Keratinocyte (primary cell): ENCODE data around the gene ALDH7A1. TPM values are rescaled to one million over a fixed set of nuclear protein-coding genes. Genes with fewer than 3 reads are reported as not detected.
"Not testable (repeated sequence)": the region's sequence is repeated elsewhere in the genome, so short reads cannot be mapped to it uniquely, and the experiment has no call there.

ENCODE experiments used
- DNase-seq: peaks from one replicate; pipeline ENCODE4 v3.0.0-alpha.2; 2011; ENCODE audit warnings: low read depth, missing footprints, low spot score
- FAIRE-seq: peaks from 2 replicates; lab custom pipeline; 2011; peaks lifted over from hg19 to GRCh38; lab: Jason Lieb, UNC
- H2AFZ ChIP-seq: 2 replicates; pipeline ENCODE4 v1.6.0; 2012; ENCODE audit warnings: low read length, control low read depth, inconsistent platforms; ENCODE audit not compliant: control insufficient read depth
- H3K27ac ChIP-seq: 2 replicates; pipeline ENCODE4 v1.5.1; 2011; ENCODE audit warnings: low read length; ENCODE audit not compliant: control insufficient read depth, insufficient read depth
- H3K27me3 ChIP-seq: 3 replicates; pipeline ENCODE4 v1.6.0; 2011; ENCODE audit warnings: low read length; ENCODE audit not compliant: control insufficient read depth, insufficient read depth; ENCODE audit errors: extremely low read depth
- H3K36me3 ChIP-seq, 2 experiments: 2 replicates in 1 of 2; 3 replicates in 1 of 2; pipeline ENCODE4 v1.5.1; 2011; ENCODE audit warnings: low read length in 2 of 2, mild to moderate bottlenecking in 1 of 2; ENCODE audit not compliant: control insufficient read depth in 2 of 2, insufficient read depth in 2 of 2; ENCODE audit errors: extremely low read depth in 1 of 2
- H3K4me1 ChIP-seq: 3 replicates; pipeline ENCODE4 v1.5.1; 2011; ENCODE audit warnings: low read length; ENCODE audit not compliant: control insufficient read depth, insufficient read depth; ENCODE audit errors: extremely low read depth
- H3K4me2 ChIP-seq: 3 replicates; pipeline ENCODE4 v1.6.0; 2011; ENCODE audit warnings: low read depth, low read length; ENCODE audit not compliant: control insufficient read depth, insufficient read depth; ENCODE audit errors: extremely low read depth
- H3K4me3 ChIP-seq, 3 experiments: fragments of 200-600 bp in 1 of 3; sonication (generic) in 1 of 3; 2 replicates in 2 of 3; 3 replicates in 1 of 3; pipeline ENCODE4 v1.5.1; 2011 to 2016; ENCODE audit warnings: low read length in 3 of 3, mild to moderate bottlenecking in 3 of 3, control low read depth in 2 of 3, inconsistent platforms in 1 of 3, low read depth in 1 of 3, mixed read lengths in 1 of 3, mixed run types in 1 of 3, moderate library complexity in 1 of 3; ENCODE audit not compliant: control insufficient read depth in 2 of 3, insufficient read depth in 2 of 3; ENCODE audit errors: extremely low read depth in 1 of 3
- H3K79me2 ChIP-seq: 2 replicates; pipeline ENCODE4 v1.6.0; 2012; ENCODE audit warnings: low read length; ENCODE audit not compliant: control insufficient read depth, insufficient read depth
- H3K9ac ChIP-seq: 3 replicates; pipeline ENCODE4 v1.6.0; 2011; ENCODE audit warnings: low read length; ENCODE audit not compliant: control insufficient read depth, insufficient read depth; ENCODE audit errors: extremely low read depth
- H3K9me1 ChIP-seq: 3 replicates; pipeline ENCODE4 v1.6.0; 2011; ENCODE audit warnings: low read length; ENCODE audit not compliant: control insufficient read depth, insufficient read depth; ENCODE audit errors: extremely low read depth
- H3K9me3 ChIP-seq: 2 replicates; pipeline ENCODE4 v1.5.1; 2012; ENCODE audit warnings: low read depth, low read length; ENCODE audit not compliant: control insufficient read depth
- H4K20me1 ChIP-seq: 3 replicates; pipeline ENCODE4 v1.6.0; 2011; ENCODE audit warnings: low read length; ENCODE audit not compliant: control insufficient read depth, insufficient read depth; ENCODE audit errors: extremely low read depth
- CTCF ChIP-seq, 3 experiments: IDR thresholded peaks in 1 of 3; conservative IDR thresholded peaks in 1 of 3; optimal IDR thresholded peaks in 1 of 3; 2 replicates in 2 of 3; 3 replicates in 1 of 3; pipeline versions ENCODE3 to v1.5.1; 2011; ENCODE audit warnings: low read length in 3 of 3, mild to moderate bottlenecking in 3 of 3, moderate library complexity in 2 of 3, control low read depth in 1 of 3, inconsistent platforms in 1 of 3; ENCODE audit not compliant: insufficient read depth in 2 of 3; ENCODE audit errors: extremely low read depth in 1 of 3
- EZH2 ChIP-seq: IDR thresholded peaks from one replicate; pipeline ENCODE4 v1.6.1; 2012; ENCODE audit warnings: inconsistent platforms, mild to moderate bottlenecking, low read length, moderate library complexity
- dilution Hi-C: fragments of 300-500 bp; cut with MboI; formaldehyde crosslinking; loops from one replicate; pipeline ENCODE4 v1.7.0; 2020; ENCODE audit warnings: low sequenced_read_pairs; ENCODE audit not compliant: extremely low pct_ligation_motif_present
- polyA plus RNA-seq, 5 experiments: library from polyadenylated mRNA; depleted of rRNA in 3 of 5; stranded (reverse) in 3 of 5; stranded (forward) in 1 of 5; unstranded in 1 of 5; fragments of >200 nt; gene quantifications; 1 replicate in 1 of 5; 2 replicates in 3 of 5; 3 replicates in 1 of 5; pipeline versions ENCODE4 v1.2.1 to v1.2.3, GENCODE V29; 2011 to 2012; ENCODE audit warnings: missing spikeins in 2 of 5, low read depth in 1 of 5, low replicate concordance in 1 of 5

Gene ALDH7A1
- polyA plus RNA-seq, 1 donor (not counting 4 experiments of a cell fraction or from before 2014, with no cell fraction given), result 183 TPM

- peak overlapping the region; percentile 68 for H3K27ac ChIP-seq
- TF ChIP-seq CTCF (optimal IDR thresholded peaks at IDR 0.05 in 1 of 3, IDR thresholded peaks at IDR 0.05 in 1 of 3, conservative IDR thresholded peaks at IDR 0.05 in 1 of 3; ENCODE audit: extremely low read depth in 1 of 3, insufficient read depth in 2 of 3, low read length in 3 of 3), result no peak
- no peak for TF ChIP-seq EZH2
- dilution Hi-C loops, result no loop called here
- no peak for DNase-seq
- H2AFZ ChIP-seq, result peak overlapping the region; percentile 78
- H3K9me1 ChIP-seq, result no peaks in the 10 kb centered on the region
- H3K79me2 ChIP-seq, result no peaks in the 10 kb centered on the region
- peak overlapping the region; percentile 57 for H3K4me2 ChIP-seq
- peak; percentile 69 for FAIRE-seq
- no peaks in the 10 kb centered on the region for H3K27me3 ChIP-seq
- peak overlapping the region; percentile 60 for H3K9ac ChIP-seq
- peaks cover 46% of the 10 kb centered on the region for H3K4me1 ChIP-seq
- no peaks in the 10 kb centered on the region for H4K20me1 ChIP-seq
- H3K4me3 ChIP-seq, result no peak overlapping the region
- H3K9me3 ChIP-seq, result no peaks in the 10 kb centered on the region
- H3K36me3 ChIP-seq, result no peaks in the 10 kb centered on the region
Measured at GRCh38 chr5:126519637-126520592, 75.1 kb downstream of the ALDH7A1 start.

- Histone ChIP-seq H3K4me1 (peaks cover 50% of the 10 kb centered on the region), H3K4me2 (peak overlapping the region; percentile 57), H3K9ac (peak overlapping the region; percentile 3), H3K27ac (peak overlapping the region; percentile 77)
- H3K4me3 ChIP-seq, FAIRE-seq, H3K9me3 ChIP-seq, H3K27me3 ChIP-seq, dilution Hi-C loops, H2AFZ ChIP-seq, H3K36me3 ChIP-seq, H3K9me1 ChIP-seq, H3K79me2 ChIP-seq, H4K20me1 ChIP-seq: not testable (repeated sequence)
- DNase-seq, result peak; percentile 64
Measured at GRCh38 chr5:126519223-126519622, 75.8 kb downstream of the ALDH7A1 start.
